GM20431 (cell line): Measurements from ENCODE around the gene DNMT1.

Experiments used
- in situ Hi-C: fragments of 300-500 bp; cut with MseI, MboI; formaldehyde crosslinking; loops from one replicate; pipeline ENCODE4 v1.15.0; 2020; ENCODE audit warnings: low sequenced_read_pairs; ENCODE audit not compliant: unreplicated experiment

The DNMT1 gene

GRCh38 chr19:10116085-10116865 lies 78.5 kb downstream of the DNMT1 start:
- in situ Hi-C loops: no loop called here

- in situ Hi-C loops: no loop called here
Measured at GRCh38 chr19:10115392-10116084, 79.2 kb downstream of the DNMT1 start.

GRCh38 chr19:10114651-10115391 lies 79.9 kb downstream of the DNMT1 start:
- in situ Hi-C loops: no loop called here

- in situ Hi-C loops: no loop called here
Measured at GRCh38 chr19:10113964-10114650, 80.6 kb downstream of the DNMT1 start.

GRCh38 chr19:10113592-10113963 lies 81.2 kb downstream of the DNMT1 start:
- in situ Hi-C loops: no loop called here

GRCh38 chr19:10112895-10113591 lies 81.7 kb downstream of the DNMT1 start:
- in situ Hi-C loops: no loop called here

- in situ Hi-C loops: no loop called here
Measured at GRCh38 chr19:10112037-10112761, 82.6 kb downstream of the DNMT1 start.

- in situ Hi-C loops: no loop called here
Measured at GRCh38 chr19:10111405-10111811, 83.3 kb downstream of the DNMT1 start, which contains the start of gene P2RY11. TSS of gene P2RY11 (plus strand) at chr19:10111693. CDS start at chr19:10111722, 29 bp downstream.

GRCh38 chr19:10110972-10111317 lies 83.8 kb downstream of the DNMT1 start:
- in situ Hi-C loops: no loop called here

- in situ Hi-C loops: no loop called here
Measured at GRCh38 chr19:10110076-10110971, 84.4 kb downstream of the DNMT1 start.

GRCh38 chr19:10109528-10109927 lies 85.2 kb downstream of the DNMT1 start:
- in situ Hi-C loops: no loop called here

GRCh38 chr19:10107817-10108367 lies 86.9 kb downstream of the DNMT1 start:
- in situ Hi-C loops: no loop called here

- in situ Hi-C loops: no loop called here
Measured at GRCh38 chr19:10107254-10107653, 87.5 kb downstream of the DNMT1 start.

- in situ Hi-C loops: no loop called here
Measured at GRCh38 chr19:10106100-10106936, 88.4 kb downstream of the DNMT1 start, which contains the start of gene PPAN. TSS of gene PPAN (plus strand) at chr19:10106362. CDS start at chr19:10106395, 33 bp downstream.

GRCh38 chr19:10105509-10106099 lies 89.1 kb downstream of the DNMT1 start:
- in situ Hi-C loops: no loop called here

- in situ Hi-C loops: no loop called here
Measured at GRCh38 chr19:10104665-10105508, 89.9 kb downstream of the DNMT1 start.
